HepG2 (cell line): Measurements from ENCODE around the gene ABAT. TPM values are rescaled to one million over a fixed set of nuclear protein-coding genes. Genes with fewer than 3 reads are reported as not detected.

Experiments used
- GABPA ChIP-seq, 2 experiments: IDR thresholded peaks; 2 replicates each; pipeline ENCODE4 v1.6.1; 2011 to 2016; ENCODE audit warnings: low read depth in 2 of 2, low read length in 1 of 2, missing biosample characterization in 1 of 2, missing genetic modification characterization in 1 of 2
- GATAD1 ChIP-seq: IDR thresholded peaks from 2 replicates; pipeline ENCODE4 v1.6.1; 2016; ENCODE audit warnings: missing genetic modification reagents, missing compliant biosample characterization
- HCFC1 ChIP-seq: fragments of 150-350 bp; IDR thresholded peaks from 2 replicates; pipeline ENCODE4 v1.6.1; 2014; ENCODE audit warnings: low read depth, low read length
- HNRNPLL ChIP-seq: fragments of 200-400 bp; formaldehyde crosslinking; IDR thresholded peaks from 2 replicates; pipeline ENCODE4 v1.6.1; 2017; ENCODE audit warnings: mild to moderate bottlenecking, low read depth, low read length; ENCODE audit not compliant: poor library complexity, severe bottlenecking
- ISL2 ChIP-seq: sonication (generic); formaldehyde crosslinking; IDR thresholded peaks from 2 replicates; pipeline ENCODE4 v1.5.0; 2020; ENCODE audit warnings: missing genetic modification reagents
- KDM4B ChIP-seq: sonication (generic); formaldehyde crosslinking; IDR thresholded peaks from 2 replicates; pipeline ENCODE4 v1.4.0; 2020; ENCODE audit warnings: missing genetic modification reagents
- NONO ChIP-seq, 2 experiments: fragments of 450-650 bp in 1 of 2; sonication (generic) in 1 of 2; formaldehyde crosslinking in 1 of 2; IDR thresholded peaks in 1 of 2; conservative IDR thresholded peaks in 1 of 2; 2 replicates each; pipeline versions ENCODE4 v1.6.1 to v1.8.0; 2017 to 2022; ENCODE audit warnings: mild to moderate bottlenecking in 1 of 2, missing genetic modification reagents in 1 of 2, moderate library complexity in 1 of 2
- RNF2 ChIP-seq: fragments of 450-650 bp; conservative IDR thresholded peaks from 2 replicates; pipeline ENCODE4 v1.6.1; 2016; ENCODE audit warnings: low read depth
- SIN3B ChIP-seq: fragments of 150-350 bp; IDR thresholded peaks from 2 replicates; pipeline ENCODE4 v1.6.1; 2014; ENCODE audit warnings: low read length
- TGIF2 ChIP-seq: IDR thresholded peaks from 2 replicates; pipeline ENCODE4 v1.6.1; 2016; ENCODE audit warnings: control low read depth, missing compliant biosample characterization
- ZBTB7B ChIP-seq: sonication (generic); formaldehyde crosslinking; IDR thresholded peaks from 2 replicates; pipeline ENCODE4 v1.4.0; 2020; ENCODE audit warnings: missing genetic modification reagents
- ZFY ChIP-seq: sonication (generic); formaldehyde crosslinking; IDR thresholded peaks from 2 replicates; pipeline ENCODE4 v1.4.0; 2020; ENCODE audit warnings: missing genetic modification reagents
- ZNF264 ChIP-seq: sonication (generic); formaldehyde crosslinking; IDR thresholded peaks from 2 replicates; pipeline ENCODE4 v1.4.0; 2020; ENCODE audit warnings: missing genetic modification reagents
- ZNF570 ChIP-seq: sonication (generic); formaldehyde crosslinking; IDR thresholded peaks from 2 replicates; pipeline ENCODE4 v1.4.0; 2020; ENCODE audit warnings: mild to moderate bottlenecking, missing genetic modification reagents, borderline replicate concordance
- ZSCAN21 ChIP-seq: sonication (generic); formaldehyde crosslinking; IDR thresholded peaks from 2 replicates; pipeline ENCODE4 v1.8.0; 2022; ENCODE audit warnings: mild to moderate bottlenecking, missing genetic modification reagents, moderate library complexity, borderline replicate concordance
- polyA plus RNA-seq, 8 experiments: library from polyadenylated mRNA; depleted of rRNA in 3 of 8; stranded (reverse) in 7 of 8; unstranded in 1 of 8; fragments of >200 nt; fragmentation: Illumina TruSeq in 4 of 8; extraction: Trizol in 4 of 8; gene quantifications; 2 replicates each; pipeline versions ENCODE4 v1.2.1 to v1.2.3, GENCODE V29; 2011 to 2016; ENCODE audit warnings: low read depth in 4 of 8, missing spikeins in 1 of 8, mixed read lengths in 1 of 8; ENCODE audit not compliant: insufficient read depth in 1 of 8
- total RNA-seq, 5 experiments: library from RNA; depleted of rRNA; stranded (reverse); fragments of >200 nt; fragmentation: Illumina TruSeq; extraction: Trizol; gene quantifications; 2 replicates each; pipeline ENCODE4 v1.2.3, GENCODE V29; 2016; ENCODE audit warnings: low read depth in 1 of 5
- TF ChIP-seq, protein P1 (sequence below), 2 experiments: sonication (generic) in 1 of 2; formaldehyde crosslinking in 1 of 2; IDR thresholded peaks; 2 replicates each; pipeline versions ENCODE4 v1.5.1 to v1.6.1; 2011 to 2020; ENCODE audit warnings: borderline replicate concordance in 1 of 2, low read depth in 1 of 2, low read length in 1 of 2, mild to moderate bottlenecking in 1 of 2, missing genetic modification reagents in 1 of 2, moderate library complexity in 1 of 2
- TF ChIP-seq, protein P2 (sequence below): sonication (generic); formaldehyde crosslinking; IDR thresholded peaks from 2 replicates; pipeline ENCODE4 v1.4.0; 2020; ENCODE audit warnings: mild to moderate bottlenecking, missing genetic modification reagents
- TF ChIP-seq, protein P3 (sequence below): sonication (generic); formaldehyde crosslinking; IDR thresholded peaks from 2 replicates; pipeline ENCODE4 v1.4.0; 2020; ENCODE audit warnings: missing genetic modification reagents
- TF ChIP-seq, protein P4 (sequence below): sonication (generic); formaldehyde crosslinking; IDR thresholded peaks from 2 replicates; pipeline ENCODE4 v1.5.0; 2020; ENCODE audit warnings: mild to moderate bottlenecking, missing genetic modification reagents, borderline replicate concordance
- TF ChIP-seq, protein P5 (sequence below): sonication (generic); formaldehyde crosslinking; IDR thresholded peaks from 2 replicates; pipeline ENCODE4 v1.9.0; 2022; ENCODE audit warnings: missing genetic modification reagents, mild to moderate bottlenecking, borderline replicate concordance

The ABAT gene
- total and polyA plus RNA-seq, 2 of the 13 experiments (the other 11 are each of a cell fraction or from before 2014, with no cell fraction given), result 47.6 to 97.3 TPM

DNA sequence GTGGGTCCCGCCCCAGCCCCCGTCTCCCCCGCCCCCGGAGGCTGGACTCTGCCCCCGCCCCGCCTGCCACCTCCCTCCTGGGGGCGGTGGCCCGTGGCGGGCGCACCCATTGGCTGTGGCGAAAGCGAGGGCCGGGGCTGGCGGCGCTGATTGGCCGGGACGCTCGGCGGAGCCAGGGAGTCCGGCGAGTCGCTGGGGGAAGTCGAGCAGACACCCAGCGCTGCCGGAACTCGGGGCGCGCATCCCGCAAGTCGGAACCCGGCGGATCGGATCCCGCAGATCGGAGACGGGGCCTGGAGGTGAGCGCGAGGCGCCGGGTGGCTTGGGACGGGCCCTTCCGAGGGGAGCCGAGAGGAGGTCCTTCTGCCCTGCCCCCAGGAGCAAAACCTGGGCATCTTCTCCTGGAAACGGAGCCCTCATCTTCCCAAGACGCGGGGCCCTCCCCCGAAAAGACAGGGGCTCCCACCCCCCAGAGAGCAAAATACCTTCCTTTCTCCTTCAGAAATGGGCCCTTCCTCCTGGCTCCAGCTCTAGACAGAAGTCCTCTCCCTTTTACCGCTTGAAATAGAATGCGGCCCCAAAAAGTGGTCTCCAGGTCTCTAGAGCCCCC lies at the start of gene ABAT (continued):
- TF ChIP-seq, protein P1, sequence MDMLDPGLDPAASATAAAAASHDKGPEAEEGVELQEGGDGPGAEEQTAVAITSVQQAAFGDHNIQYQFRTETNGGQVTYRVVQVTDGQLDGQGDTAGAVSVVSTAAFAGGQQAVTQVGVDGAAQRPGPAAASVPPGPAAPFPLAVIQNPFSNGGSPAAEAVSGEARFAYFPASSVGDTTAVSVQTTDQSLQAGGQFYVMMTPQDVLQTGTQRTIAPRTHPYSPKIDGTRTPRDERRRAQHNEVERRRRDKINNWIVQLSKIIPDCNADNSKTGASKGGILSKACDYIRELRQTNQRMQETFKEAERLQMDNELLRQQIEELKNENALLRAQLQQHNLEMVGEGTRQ (IDR thresholded peaks at IDR 0.05; ENCODE audit: low read depth, low read length), result no peak
- TF ChIP-seq, protein P1 (CRISPR knock-in tag; IDR thresholded peaks at IDR 0.05; ENCODE audit: borderline replicate concordance), result no peak
- TF ChIP-seq ZSCAN21 (CRISPR knock-in tag) (peak; percentile 55; the same call in 1 of the 2 replicates), SIN3B (peak; percentile 44; the same call in 1 of the 2 replicates), KDM4B (peak; percentile 64; the same call in 1 of the 2 replicates), GABPA (IDR thresholded peaks at IDR 0.05; ENCODE audit: low read depth, low read length) (no peak), GABPA (CRISPR knock-in tag; IDR thresholded peaks at IDR 0.05; ENCODE audit: low read depth) (peak; percentile 33; the same call in 1 of the 2 replicates), GATAD1 (peak; percentile 64; the same call in 1 of the 2 replicates), ZBTB7B (CRISPR knock-in tag) (peak; percentile 9; the same call in 1 of the 2 replicates), RNF2 (0 out of 2 replicates have a peak, but pooled peaks have one; percentile 59), HCFC1 (no peak), HNRNPLL (peak; percentile 81), ZNF264 (CRISPR knock-in tag) (peak; percentile 62; the same call in 1 of the 2 replicates), TGIF2 (CRISPR knock-in tag) (peak; percentile 93), ISL2 (CRISPR knock-in tag) (peak; percentile 60; the same call in 1 of the 2 replicates), NONO (IDR thresholded peaks at IDR 0.05) (no peak), NONO (CRISPR knock-in tag; conservative IDR thresholded peaks at IDR 0.05) (peak; percentile 65; the same call in 1 of the 2 replicates), ZNF570 (CRISPR knock-in tag) (0 out of 2 replicates have a peak, but pooled peaks have one; percentile 79), ZFY (CRISPR knock-in tag) (peak; percentile 63)
- TF ChIP-seq, protein P2, sequence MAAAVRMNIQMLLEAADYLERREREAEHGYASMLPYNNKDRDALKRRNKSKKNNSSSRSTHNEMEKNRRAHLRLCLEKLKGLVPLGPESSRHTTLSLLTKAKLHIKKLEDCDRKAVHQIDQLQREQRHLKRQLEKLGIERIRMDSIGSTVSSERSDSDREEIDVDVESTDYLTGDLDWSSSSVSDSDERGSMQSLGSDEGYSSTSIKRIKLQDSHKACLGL (CRISPR knock-in tag), result peak; percentile 77; the same call in 1 of the 2 replicates
- TF ChIP-seq, protein P3, sequence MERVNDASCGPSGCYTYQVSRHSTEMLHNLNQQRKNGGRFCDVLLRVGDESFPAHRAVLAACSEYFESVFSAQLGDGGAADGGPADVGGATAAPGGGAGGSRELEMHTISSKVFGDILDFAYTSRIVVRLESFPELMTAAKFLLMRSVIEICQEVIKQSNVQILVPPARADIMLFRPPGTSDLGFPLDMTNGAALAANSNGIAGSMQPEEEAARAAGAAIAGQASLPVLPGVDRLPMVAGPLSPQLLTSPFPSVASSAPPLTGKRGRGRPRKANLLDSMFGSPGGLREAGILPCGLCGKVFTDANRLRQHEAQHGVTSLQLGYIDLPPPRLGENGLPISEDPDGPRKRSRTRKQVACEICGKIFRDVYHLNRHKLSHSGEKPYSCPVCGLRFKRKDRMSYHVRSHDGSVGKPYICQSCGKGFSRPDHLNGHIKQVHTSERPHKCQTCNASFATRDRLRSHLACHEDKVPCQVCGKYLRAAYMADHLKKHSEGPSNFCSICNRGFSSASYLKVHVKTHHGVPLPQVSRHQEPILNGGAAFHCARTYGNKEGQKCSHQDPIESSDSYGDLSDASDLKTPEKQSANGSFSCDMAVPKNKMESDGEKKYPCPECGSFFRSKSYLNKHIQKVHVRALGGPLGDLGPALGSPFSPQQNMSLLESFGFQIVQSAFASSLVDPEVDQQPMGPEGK (CRISPR knock-in tag), result peak; percentile 96
- TF ChIP-seq, protein P4, sequence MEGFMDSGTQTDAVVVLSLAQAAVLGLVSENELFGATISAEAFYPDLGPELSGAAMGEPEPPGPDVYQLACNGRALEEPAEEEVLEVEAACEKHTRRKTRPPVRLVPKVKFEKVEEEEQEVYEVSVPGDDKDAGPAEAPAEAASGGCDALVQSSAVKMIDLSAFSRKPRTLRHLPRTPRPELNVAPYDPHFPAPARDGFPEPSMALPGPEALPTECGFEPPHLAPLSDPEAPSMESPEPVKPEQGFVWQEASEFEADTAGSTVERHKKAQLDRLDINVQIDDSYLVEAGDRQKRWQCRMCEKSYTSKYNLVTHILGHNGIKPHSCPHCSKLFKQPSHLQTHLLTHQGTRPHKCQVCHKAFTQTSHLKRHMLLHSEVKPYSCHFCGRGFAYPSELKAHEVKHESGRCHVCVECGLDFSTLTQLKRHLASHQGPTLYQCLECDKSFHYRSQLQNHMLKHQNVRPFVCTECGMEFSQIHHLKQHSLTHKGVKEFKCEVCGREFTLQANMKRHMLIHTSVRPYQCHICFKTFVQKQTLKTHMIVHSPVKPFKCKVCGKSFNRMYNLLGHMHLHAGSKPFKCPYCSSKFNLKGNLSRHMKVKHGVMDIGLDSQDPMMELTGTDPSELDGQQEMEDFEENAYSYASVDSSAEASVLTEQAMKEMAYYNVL (CRISPR knock-in tag), result peak; percentile 48; the same call in 1 of the 2 replicates
- TF ChIP-seq, protein P5, sequence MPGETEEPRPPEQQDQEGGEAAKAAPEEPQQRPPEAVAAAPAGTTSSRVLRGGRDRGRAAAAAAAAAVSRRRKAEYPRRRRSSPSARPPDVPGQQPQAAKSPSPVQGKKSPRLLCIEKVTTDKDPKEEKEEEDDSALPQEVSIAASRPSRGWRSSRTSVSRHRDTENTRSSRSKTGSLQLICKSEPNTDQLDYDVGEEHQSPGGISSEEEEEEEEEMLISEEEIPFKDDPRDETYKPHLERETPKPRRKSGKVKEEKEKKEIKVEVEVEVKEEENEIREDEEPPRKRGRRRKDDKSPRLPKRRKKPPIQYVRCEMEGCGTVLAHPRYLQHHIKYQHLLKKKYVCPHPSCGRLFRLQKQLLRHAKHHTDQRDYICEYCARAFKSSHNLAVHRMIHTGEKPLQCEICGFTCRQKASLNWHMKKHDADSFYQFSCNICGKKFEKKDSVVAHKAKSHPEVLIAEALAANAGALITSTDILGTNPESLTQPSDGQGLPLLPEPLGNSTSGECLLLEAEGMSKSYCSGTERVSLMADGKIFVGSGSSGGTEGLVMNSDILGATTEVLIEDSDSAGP (CRISPR knock-in tag), result peak; percentile 68; the same call in 1 of the 2 replicates
